GM19025 (cell line): ENCODE data around the gene CDKN1A.
"Not testable (repeated sequence)": the region's sequence is repeated elsewhere in the genome, so short reads cannot be mapped to it uniquely, and the experiment has no call there.

Source experiments
- ATAC-seq: cut with Tn5 transposase; IDR thresholded peaks from one replicate; pipeline ENCODE4 v1.9.1; 2021; ENCODE audit warnings: mild to moderate bottlenecking, low read depth, moderate library complexity; ENCODE audit not compliant: unreplicated experiment

The CDKN1A gene

DNA sequence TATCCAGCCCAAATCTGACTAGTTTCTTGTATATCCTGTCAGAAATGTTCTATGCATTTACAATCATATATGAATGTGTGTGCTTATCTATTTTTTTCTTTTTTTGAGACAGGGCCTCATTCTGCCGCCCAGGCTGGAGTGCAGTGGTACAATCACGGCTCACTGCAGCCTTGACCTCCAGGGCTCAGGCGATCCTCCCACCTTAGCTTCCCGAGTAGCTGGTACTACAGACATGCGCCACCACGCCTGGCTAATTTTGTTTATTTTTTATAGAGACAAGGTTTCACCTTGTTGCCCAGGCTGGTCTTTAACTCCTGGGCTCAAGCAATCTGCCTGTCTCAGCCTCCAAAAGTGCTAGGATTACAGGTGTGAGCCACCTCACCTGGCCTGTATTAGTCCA, 16.1 kb downstream of the CDKN1A start:
- ATAC-seq: no peak

DNA sequence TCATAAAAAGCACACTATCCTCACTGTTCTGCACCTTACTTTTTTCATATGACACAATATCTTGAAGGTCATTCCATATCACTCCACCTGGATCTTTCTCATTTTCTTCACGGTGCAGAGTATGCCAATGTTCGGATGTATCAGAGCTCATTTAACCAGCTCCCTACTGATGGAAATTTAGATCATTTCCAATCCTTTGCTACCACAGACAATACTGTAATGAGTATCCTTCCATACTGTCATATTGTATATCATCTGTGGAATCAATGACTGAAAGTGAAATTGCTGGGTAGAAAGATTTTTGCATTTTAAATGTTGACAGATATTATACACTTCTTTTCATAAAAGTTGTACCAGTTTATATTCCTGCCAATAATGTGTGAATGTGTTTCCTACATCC, 16.9 kb downstream of the CDKN1A start:
- ATAC-seq: no peak

DNA sequence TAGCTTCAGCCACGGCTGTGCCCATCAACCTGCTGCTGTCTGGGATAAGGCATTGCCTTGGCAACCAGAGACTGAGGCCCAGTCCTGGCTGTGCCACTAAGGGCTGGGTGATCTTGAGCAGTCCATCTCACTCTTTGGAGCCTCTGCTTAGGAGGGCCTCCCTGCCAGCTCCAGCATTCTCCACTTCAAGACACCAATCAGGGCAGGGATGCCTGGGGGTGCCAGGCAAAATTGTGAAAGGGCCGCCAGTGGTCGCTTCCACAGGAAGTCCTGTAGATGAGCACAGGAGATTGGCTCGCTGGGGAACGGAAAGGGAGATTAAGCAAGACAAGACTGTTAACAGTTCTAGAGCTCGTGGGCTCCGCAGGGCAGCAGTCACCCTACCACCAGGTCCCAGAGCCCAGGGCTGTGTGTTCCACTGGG, 19.0 kb downstream of the CDKN1A start, which contains the start of gene RAB44:
Gene RAB44 (plus strand): TSS at position 346 of the 423 bp plus-strand sequence. CDS start 6,410 bp downstream, outside the sequence.
- no peak for ATAC-seq

DNA sequence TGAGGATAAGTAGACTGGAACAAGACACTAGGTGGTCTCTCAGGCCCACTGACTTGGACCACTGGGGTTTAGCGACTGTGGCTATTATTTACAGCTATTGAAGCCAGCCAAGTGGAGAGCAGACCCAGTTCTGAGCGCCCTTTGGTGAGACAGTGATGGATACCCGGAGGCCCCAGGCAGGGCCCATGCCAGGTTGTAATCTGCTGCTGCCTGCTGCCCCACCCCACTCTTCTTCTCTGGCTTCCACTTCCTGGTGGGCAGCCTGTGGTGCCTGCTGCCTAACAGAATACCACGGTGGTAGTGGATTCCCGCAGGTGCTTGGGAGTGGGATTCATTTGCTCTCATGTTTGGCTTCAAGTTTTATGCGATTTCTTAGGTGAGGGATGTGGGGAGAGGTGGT, 19.7 kb downstream of the CDKN1A start:
- no peak for ATAC-seq

DNA sequence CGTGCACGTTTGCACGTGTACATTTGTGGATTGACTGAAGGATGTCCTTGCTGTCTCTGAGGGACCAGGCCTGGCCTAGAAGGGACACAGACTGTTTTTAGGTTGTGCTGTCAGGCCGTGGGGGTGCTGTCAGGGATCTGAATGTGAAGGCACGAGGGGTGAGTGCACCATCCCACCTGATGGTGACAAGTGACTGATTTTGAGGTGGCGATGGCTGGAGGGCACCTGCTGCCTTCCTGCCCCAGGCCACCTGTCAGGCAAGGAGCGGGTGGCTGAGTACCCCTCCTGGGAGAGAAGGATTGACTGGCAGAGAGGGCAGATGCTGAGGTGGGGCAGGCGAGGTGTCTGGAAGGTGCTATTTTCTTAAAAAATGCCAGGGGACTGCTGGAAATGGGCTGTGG, 20.4 kb downstream of the CDKN1A start:
- no peak for ATAC-seq

DNA sequence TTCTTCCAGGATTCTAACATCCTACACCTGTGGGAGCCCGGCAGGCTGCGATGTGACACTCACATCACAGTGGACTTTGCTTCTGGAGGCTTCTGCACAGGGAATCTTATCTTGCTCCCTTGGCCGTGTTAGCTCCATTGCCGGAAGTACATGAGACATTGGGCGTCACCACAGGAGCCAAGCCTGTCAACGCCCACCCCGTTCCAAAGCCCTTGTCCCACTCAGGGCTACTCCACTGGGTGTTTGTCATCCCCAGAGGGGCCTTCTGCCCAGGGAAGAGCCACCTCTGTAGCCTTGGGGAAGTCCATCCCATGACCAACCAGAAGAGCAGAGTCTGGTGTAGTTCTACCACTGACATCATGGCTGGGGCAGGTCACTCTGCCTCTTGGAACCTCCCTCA, 20.8 kb downstream of the CDKN1A start:
- no peak for ATAC-seq

DNA sequence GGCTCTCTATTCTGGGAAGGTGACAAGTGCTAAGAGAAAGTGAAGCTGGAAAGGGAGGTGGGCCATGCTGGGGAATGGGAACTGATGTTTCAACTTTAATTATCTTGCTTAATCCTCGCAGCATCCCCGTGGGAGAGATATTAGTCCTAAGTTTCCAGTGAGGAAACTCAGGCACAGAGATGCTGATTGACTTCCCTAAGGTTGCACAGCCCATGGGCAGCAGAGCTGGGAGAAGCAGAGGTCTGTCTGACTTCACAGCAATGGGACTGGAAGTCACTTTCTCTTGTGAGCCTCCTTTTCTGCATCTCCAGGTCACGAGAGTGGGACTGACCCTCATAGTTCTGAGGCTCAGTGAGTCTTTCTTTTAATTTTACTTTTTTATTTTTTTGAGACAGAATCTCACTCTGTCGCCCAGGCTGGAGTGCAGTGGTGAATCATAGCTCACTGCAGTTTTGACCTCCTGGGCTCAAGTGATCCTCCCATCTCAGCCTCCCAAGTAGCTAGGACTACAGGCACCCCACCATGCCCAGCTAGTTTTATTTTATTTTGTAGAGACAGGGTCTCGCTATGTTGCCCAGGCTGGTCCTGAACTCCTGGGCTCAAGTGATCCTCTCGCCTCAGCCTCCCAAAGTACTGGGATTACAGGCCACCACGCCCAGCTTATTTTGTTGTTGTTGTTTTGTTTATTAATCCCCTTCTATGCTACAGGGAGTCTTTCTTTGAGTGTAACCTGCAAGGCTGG, 21.7 kb downstream of the CDKN1A start:
- no peak for ATAC-seq

DNA sequence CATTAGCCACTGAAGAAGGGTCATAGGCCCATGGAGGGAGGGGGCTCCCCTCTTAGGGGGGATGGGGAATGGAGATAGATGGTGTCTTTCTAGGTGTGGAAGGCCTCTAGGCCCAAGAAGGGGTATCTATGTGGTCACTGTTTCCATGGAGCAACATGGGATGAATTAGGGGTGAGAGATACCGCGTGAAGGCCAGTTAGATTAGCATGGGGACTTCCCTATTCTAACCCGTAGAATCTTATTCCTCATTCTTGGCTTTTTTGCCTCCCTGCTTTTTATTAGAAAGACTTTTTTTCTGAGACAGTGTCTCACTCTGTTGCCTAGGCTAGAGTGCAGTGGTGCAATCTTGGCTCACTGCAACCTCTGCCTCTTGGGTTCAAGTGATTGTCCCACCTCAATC, 22.3 kb downstream of the CDKN1A start:
- no peak for ATAC-seq

DNA sequence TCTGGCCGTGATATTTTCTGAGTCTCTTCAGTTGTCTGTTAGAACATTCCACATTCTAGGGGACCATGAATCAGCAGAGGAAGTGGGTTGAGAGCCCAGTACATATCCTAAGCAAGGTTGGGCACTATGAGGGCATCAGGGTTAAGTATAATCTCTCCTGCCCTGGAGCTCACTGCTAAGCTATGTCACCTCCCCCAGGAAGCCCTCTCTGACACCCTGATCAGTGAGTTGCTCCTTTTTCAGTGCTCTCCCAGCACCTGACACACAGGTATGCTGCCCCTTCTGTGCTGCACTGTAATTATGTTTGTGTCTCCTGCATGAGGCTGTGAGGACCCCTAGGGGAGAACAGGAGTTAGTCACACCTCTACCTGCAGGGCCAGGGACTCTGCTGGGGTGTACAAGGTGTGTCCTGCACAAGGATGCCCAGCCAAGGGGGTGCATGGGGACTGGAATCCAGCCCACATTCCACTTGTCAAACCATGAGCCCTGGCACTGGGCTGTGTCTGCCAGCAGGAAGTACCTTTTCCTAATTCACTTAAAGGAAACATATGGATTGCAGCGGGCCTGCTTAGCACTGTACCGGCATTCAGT, 23.0 kb downstream of the CDKN1A start:
- ATAC-seq: no peak

DNA sequence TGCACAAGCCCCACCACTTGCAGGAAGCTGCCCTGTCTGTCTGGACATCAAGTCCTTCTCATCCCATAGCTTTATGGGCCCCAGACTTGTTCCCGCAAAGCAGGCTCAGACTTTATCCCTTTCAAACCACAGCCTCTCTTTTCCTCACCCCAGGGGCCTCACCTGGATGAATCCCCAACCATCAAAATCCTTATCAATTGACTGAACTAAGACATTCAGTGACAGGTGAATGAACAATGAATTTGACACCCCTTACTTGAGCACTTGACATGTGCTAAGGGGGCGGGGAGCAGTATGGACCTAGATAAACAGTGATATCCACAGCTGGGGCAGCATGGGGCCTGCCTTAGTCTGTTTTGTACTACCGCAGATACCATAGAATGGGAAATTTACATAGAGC, 24.1 kb downstream of the CDKN1A start:
- ATAC-seq: no peak

DNA sequence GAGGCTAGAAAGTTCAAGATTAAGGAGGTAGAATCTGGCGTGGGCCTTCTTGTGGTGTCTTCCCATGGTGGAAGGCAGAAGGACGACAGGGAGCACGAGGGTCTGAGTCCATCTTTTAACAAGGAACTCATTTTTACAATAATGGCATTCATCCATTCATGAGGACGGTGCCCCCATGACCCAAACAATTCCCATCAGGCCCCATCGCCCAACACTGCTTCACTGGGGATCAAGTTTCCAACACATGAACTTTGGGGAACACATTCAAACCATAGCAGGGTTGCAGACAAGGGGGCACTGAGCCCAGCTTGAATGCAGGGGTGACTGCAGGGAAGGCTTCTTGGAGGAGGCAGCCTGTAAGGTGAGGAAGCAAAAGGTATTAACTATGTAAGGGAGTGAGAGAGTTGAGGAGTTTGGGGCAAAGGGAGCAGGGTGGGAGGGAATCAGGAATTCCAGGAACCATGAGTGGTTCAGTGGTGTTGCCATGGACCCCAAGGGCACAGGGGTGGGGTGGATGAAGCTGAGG, 24.6 kb downstream of the CDKN1A start:
- ATAC-seq: no peak

DNA sequence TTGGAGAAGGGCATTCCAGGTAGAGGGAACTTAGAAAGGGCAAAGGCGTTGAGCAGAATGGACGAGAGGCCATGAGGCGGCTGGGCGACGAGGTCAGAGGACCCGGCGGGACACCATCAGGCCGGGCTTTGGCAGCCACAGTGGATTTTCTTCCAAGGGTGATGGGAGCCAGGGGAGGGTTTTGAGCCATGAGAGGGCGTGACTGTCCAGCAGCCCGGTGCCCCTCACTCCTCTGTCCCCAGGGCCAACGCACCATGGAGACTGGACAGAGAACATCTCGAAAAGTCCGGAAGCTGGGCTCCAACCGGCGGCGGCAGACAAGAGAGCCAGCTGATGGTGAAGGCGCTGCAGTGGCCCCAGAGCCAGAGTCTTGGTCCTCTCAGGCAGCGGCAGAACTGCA, 25.5 kb downstream of the CDKN1A start:
- ATAC-seq: no peak

DNA sequence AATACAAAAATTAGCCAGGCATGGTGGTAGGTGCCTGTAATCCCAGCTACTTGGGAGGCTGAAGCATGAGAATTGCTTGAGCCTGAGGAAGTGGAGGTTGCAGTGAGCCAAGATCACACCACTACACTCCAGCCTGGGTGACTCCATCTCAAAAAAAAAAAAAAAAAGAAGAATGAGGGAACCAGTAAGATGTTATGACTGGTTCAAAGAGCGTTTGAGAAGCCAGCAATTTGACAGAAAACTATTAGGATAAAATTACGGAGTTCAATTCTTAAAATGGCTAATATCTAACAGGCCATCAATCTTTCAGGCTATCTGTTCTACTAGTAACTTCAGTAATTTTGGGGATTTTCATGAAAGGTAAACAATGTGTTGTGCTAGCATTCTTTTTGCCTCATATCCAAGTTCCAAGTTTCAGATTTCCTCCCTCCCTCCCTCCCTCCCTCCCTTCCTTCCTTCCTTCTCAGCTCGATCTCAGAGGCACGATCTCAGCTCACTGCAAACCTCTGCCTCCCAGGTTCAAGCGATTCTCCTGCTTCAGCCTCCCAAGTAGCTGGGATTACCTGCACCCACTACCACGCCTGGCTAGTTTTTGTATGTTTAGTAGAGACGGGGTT, 26.6 kb downstream of the CDKN1A start:
- ATAC-seq: not testable (repeated sequence)

DNA sequence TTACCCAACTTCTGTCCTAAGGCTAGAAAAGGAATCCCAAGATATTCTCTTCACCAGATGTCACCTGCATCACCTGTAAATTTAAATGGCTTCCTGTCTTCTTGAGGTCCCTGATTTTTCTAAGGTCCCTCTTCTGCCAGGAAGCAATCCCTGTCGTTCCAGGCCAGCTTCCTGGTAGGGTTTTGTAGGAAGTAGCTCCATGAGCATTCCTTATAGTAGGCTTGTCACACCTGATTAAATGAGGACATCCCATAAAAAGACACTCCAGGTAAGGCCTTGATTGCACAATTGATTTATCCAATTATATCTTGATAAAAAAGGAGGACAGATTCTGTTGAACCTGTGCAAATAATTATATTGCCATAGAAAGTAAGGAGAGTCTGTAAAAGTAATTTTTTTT, 27.8 kb downstream of the CDKN1A start:
- no peak for ATAC-seq

DNA sequence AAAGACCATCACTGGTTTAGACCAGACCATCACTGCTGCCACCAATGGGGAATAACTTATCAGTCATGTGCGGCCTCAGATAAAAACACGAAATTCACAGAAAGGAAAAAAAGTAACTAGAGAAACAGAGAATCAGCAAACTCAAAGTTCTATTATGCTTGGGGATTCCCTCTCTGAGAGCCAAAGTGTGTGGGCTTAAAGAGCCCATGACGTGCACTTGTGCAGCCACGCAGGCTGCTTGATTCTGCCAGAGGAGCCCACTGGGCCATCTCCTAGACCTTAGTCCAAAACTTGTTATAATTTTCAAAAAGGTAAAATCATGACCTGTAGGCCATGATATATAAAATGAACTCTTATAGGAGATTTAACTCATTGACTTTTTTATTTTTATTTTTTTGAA, 34.3 kb downstream of the CDKN1A start:
- no peak for ATAC-seq

DNA sequence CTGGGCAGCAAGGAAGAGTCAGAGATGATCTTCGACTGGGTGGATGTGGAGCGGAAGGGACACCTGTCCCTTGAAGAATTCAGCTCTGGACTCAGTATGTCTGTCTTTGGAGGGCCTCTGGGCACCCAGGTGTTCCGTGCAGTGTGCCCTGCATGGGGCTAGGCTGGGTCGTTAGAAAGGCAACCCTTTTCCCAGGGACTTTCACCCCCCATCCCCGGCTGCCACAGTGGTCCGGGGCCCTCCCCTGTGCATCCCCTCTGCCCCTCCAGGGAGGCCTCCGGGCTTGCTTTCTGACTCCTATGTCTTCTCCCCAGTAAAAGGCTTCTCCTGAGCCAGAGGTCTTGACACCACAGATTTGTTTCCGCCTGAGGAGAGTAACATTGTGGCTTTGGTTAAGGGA, 35.3 kb downstream of the CDKN1A start:
- no peak for ATAC-seq

DNA sequence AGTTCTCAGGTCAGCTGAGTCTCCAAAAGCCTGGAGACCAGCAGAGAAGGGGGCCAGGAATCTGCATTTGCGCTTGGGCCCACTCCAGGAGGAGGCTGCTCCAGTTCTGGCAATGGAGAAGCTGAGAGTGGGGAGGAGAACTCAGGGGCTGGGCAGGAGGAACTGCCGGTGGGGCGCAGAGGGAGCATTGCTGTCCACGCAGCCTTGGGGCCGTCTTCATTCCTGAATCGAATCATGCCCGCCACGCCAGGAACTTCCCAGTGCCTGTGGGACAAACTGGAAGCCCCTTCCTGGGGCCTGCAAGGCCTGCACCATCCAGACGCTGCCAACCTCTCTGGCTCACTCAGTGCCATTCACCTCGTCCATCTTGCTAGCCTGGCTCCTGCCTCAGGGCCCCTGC, 36.0 kb downstream of the CDKN1A start:
- no peak for ATAC-seq

DNA sequence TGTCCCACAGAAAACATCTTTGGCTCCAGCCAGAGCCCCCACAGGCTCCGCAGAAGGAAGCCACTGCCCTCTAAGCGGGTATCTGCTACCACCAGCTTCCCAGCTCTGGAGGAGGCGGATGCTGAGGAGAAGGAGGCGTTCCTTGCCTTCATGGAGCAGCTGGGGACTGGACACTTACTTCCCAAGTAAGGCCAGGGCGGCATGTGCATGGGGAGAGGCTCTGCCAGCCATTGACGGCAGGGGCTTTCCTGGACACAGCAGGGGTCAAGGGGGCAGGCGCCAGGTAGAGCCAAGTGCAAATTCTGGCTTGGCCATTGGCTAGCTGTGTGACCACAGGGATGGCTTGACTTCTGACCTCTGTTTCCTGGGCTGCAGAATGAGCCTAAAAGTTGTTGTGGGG, 37.0 kb downstream of the CDKN1A start:
- ATAC-seq: no peak

DNA sequence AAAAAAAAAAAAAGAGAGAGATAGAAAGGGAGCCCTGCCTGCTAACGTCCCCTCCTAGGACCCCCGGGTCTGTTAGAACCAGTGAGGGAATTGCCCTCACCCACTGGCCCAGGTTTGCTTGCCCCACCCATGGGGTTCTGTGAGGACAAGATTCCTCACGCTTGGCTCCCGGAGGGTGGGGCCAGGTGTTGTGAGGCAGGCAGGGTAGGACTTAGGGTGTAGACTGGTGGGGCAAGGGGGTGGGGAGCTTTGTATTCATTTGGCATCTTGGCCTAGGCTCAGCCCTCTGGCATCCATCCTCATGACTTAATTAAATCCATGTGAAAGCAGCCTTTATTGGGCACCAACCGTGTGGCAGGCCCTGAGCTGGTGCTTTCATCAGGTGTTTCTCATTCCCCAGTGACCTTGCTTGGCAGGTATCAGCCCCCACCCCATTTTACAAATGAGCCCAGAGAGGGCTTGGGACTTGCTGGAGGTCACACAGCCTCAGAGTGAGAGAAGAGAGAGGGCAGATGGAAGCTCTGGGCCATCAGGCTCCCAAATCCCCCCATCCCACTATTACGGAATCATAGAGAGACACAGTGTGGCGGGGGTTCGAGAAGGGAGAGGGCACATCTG, 38.1 kb downstream of the CDKN1A start:
- no peak for ATAC-seq

DNA sequence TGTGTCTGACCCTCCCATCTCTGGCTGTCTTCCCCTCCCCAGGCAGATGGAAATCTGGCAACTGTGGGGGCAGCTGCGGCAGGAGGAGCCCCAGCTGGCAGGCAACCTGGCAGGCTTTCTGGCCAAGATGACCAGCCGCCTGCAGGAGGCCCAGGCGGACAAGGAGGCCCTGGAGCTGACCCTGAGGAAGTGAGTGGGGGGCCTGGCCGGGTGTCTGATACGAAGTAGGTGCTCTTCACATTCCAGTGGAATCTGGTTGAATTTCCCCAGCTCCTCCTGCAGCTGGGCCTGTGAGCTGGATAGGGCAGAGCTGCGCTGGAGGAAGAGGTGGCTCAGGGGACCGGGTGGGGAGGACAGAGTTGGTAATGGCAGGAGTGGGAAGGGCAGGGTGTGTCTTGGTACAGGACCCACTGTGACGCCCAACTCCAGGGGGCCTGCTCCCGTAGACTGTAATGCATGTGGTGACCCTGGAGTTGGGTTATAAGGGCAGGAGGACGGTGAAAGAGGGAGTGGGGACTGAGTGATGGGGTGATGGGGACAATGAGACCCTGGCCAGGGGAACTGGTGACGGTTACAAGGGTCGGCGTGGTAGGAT, 38.8 kb downstream of the CDKN1A start:
- no peak for ATAC-seq
